Smooth muscle cell (in vitro differentiated cells): Measurements from ENCODE around the gene SARDH. TPM values are rescaled to one million over a fixed set of nuclear protein-coding genes. Genes with fewer than 3 reads are reported as not detected.

Experiments used
- DNase-seq: peaks from one replicate; lab custom pipeline; 2025; ENCODE audit not compliant: unreplicated experiment; lab: John Stamatoyannopoulos, UW
- H2AFZ ChIP-seq: fragments of 200-600 bp; sonication (generic); 2 replicates; pipeline ENCODE4 v1.6.0; 2016; ENCODE audit warnings: antibody characterized with exemption, low read depth, mild to moderate bottlenecking
- H3F3A ChIP-seq: fragments of 200-600 bp; sonication (generic); 2 replicates; pipeline ENCODE4 v1.6.0; 2017; ENCODE audit warnings: antibody characterized with exemption, low read depth
- H3K27ac ChIP-seq: fragments of 200-600 bp; sonication (generic); 2 replicates; pipeline ENCODE4 v1.5.1; 2016; ENCODE audit warnings: low read depth, mild to moderate bottlenecking
- H3K27me3 ChIP-seq: fragments of 200-600 bp; sonication (generic); 2 replicates; pipeline ENCODE4 v1.6.1; 2016; ENCODE audit warnings: low read depth, mild to moderate bottlenecking
- H3K36me3 ChIP-seq: fragments of 200-600 bp; sonication (generic); 2 replicates; pipeline ENCODE4 v1.5.1; 2016; ENCODE audit warnings: low read depth
- H3K4me1 ChIP-seq: fragments of 200-600 bp; sonication (generic); 2 replicates; pipeline ENCODE4 v1.5.1; 2016; ENCODE audit warnings: low read depth
- H3K4me2 ChIP-seq: fragments of 200-600 bp; sonication (generic); 2 replicates; pipeline ENCODE4 v1.6.0; 2016; ENCODE audit warnings: mild to moderate bottlenecking
- H3K4me3 ChIP-seq: fragments of 200-600 bp; sonication (generic); 2 replicates; pipeline ENCODE4 v1.5.1; 2016; ENCODE audit warnings: mild to moderate bottlenecking
- H3K79me2 ChIP-seq: fragments of 200-600 bp; sonication (generic); 2 replicates; pipeline ENCODE4 v1.6.0; 2016; ENCODE audit warnings: low read depth, mild to moderate bottlenecking
- H3K9ac ChIP-seq: fragments of 200-600 bp; sonication (generic); 2 replicates; pipeline ENCODE4 v1.6.0; 2016; ENCODE audit warnings: low read depth
- H3K9me3 ChIP-seq: fragments of 200-600 bp; sonication (generic); replicated peaks from 2 replicates; pipeline ENCODE4 v1.5.1; 2016; ENCODE audit warnings: low read depth
- H4K20me1 ChIP-seq: fragments of 200-600 bp; sonication (generic); 2 replicates; pipeline ENCODE4 v1.6.0; 2016; ENCODE audit warnings: low read depth
- CTCF ChIP-seq: fragments of 200-600 bp; sonication (generic); IDR thresholded peaks from 2 replicates; pipeline ENCODE4 v1.5.1; 2017; ENCODE audit warnings: borderline replicate concordance, mild to moderate bottlenecking, antibody characterized with exemption; ENCODE audit not compliant: insufficient read depth, poor library complexity, severe bottlenecking
- WGBS: methylation state at CpG from one replicate; pipeline ENCODE4 v1.1.7; 2016; ENCODE audit warnings: low lambda C conversion rate; 5-methylcytosine and 5-hydroxymethylcytosine counted together
- polyA plus RNA-seq: library from polyadenylated mRNA; unstranded; fragments of >200 nt; fragmentation: Nextera tagmentation; extraction: Ambion mirVana; gene quantifications from 2 replicates; pipeline ENCODE4 v1.2.1, GENCODE V29; 2016
- total RNA-seq: library from RNA; depleted of rRNA; stranded (reverse); fragments of >200 nt; gene quantifications from 2 replicates; pipeline ENCODE4 v1.2.3, GENCODE V29; 2014

Gene SARDH
- total and polyA plus RNA-seq, 2 experiments from 2014 or later, result 3.3 to 10.1 TPM

- Histone ChIP-seq H3F3A (peaks cover 7% of the 10 kb centered on the region), H3K4me2 (no peak overlapping the region), H3K4me3 (no peak overlapping the region), H3K4me1 (no peaks in the 10 kb centered on the region), H3K27me3 (no peaks in the 10 kb centered on the region), H3K9ac (no peak overlapping the region), H3K27ac (no peak overlapping the region), H3K9me3 (no peaks in the 10 kb centered on the region), H2AFZ (no peak overlapping the region), H4K20me1 (no peaks in the 10 kb centered on the region), H3K36me3 (no peaks in the 10 kb centered on the region), H3K79me2 (no peaks in the 10 kb centered on the region)
- 97% methylated on average over 19 of the region's 20 CpGs for WGBS
- DNase-seq, result no peak
- TF ChIP-seq CTCF, result no peak
These were observed 20.8 kb downstream of the SARDH start for GRCh38 chr9:133717113-133718031.

- DNase-seq, result no peak
- no peak for TF ChIP-seq CTCF
- Histone ChIP-seq H3F3A (peaks cover 7% of the 10 kb centered on the region), H3K79me2 (no peaks in the 10 kb centered on the region), H3K4me3 (no peak overlapping the region), H3K27me3 (no peaks in the 10 kb centered on the region), H3K27ac (peak overlapping the region; percentile 97), H2AFZ (no peak overlapping the region), H3K9ac (peak overlapping the region; percentile 50), H3K9me3 (no peaks in the 10 kb centered on the region), H3K36me3 (no peaks in the 10 kb centered on the region), H4K20me1 (no peaks in the 10 kb centered on the region), H3K4me1 (no peaks in the 10 kb centered on the region), H3K4me2 (peak overlapping the region; percentile 76)
- WGBS, result 75% methylated on average over 7 of the region's 8 CpGs
These were observed 21.5 kb downstream of the SARDH start for GRCh38 chr9:133716564-133717112.

- Histone ChIP-seq H3F3A (peaks cover 7% of the 10 kb centered on the region), H2AFZ (no peak overlapping the region), H3K4me3 (no peak overlapping the region), H3K36me3 (no peaks in the 10 kb centered on the region), H3K79me2 (no peaks in the 10 kb centered on the region), H4K20me1 (no peaks in the 10 kb centered on the region), H3K9me3 (no peaks in the 10 kb centered on the region), H3K9ac (peak overlapping the region; percentile 88), H3K4me1 (no peaks in the 10 kb centered on the region), H3K27ac (peak overlapping the region; percentile 97), H3K27me3 (no peaks in the 10 kb centered on the region), H3K4me2 (peak overlapping the region; percentile 76)
- WGBS, result 43% methylated on average over 20 of the region's 21 CpGs
- peak; percentile 25 for TF ChIP-seq CTCF
- DNase-seq, result no peak
These were observed 22.1 kb downstream of the SARDH start for GRCh38 chr9:133715866-133716563.
